Activated CD4-positive, alpha-beta T cell treated with anti-CD3 and anti-CD28 coated beads, Interleukin-2, amount 50 U/mL, for 4 hours (primary cell): ENCODE data around the gene GOLGA2.

ENCODE experiments used
- DNase-seq, 2 experiments: peaks; one replicate each; pipeline ENCODE4 v3.0.0-alpha.2; 2020

GOLGA2 gene

GRCh38 chr9:128257086-128257825 lies 18.6 kb downstream of the GOLGA2 start:
- DNase-seq, result no peak

GRCh38 chr9:128254855-128255759 lies 20.7 kb downstream of the GOLGA2 start:
- peak; percentile 40 to 53 for DNase-seq

GRCh38 chr9:128254362-128254761 lies 21.4 kb downstream of the GOLGA2 start:
- DNase-seq, result no peak

GRCh38 chr9:128253991-128254346 lies 21.8 kb downstream of the GOLGA2 start:
- DNase-seq, result no peak

- no peak for DNase-seq
Measured at GRCh38 chr9:128253140-128253990, 22.4 kb downstream of the GOLGA2 start.

GRCh38 chr9:128252317-128253139 lies 23.3 kb downstream of the GOLGA2 start:
- DNase-seq, result no peak

GRCh38 chr9:128251732-128252100 lies 24.1 kb downstream of the GOLGA2 start:
- no peak for DNase-seq

GRCh38 chr9:128250839-128251731 lies 24.7 kb downstream of the GOLGA2 start:
- DNase-seq, result no peak

- DNase-seq, result peak; percentile 97 to 98
Measured at GRCh38 chr9:128249908-128250838, 25.6 kb downstream of the GOLGA2 start.

GRCh38 chr9:128249558-128249907 lies 26.3 kb downstream of the GOLGA2 start:
- DNase-seq, result no peak

GRCh38 chr9:128247226-128247803 lies 28.5 kb downstream of the GOLGA2 start:
- DNase-seq, result no peak

GRCh38 chr9:128246471-128246870 lies 29.3 kb downstream of the GOLGA2 start:
- DNase-seq, result no peak

GRCh38 chr9:128245421-128246151 lies 30.2 kb downstream of the GOLGA2 start:
- no peak for DNase-seq

GRCh38 chr9:128244837-128245231 lies 31.0 kb downstream of the GOLGA2 start:
- no peak for DNase-seq

- no peak for DNase-seq
Measured at GRCh38 chr9:128244091-128244836, 31.5 kb downstream of the GOLGA2 start.

- no peak for DNase-seq
Measured at GRCh38 chr9:128243215-128244018, 32.4 kb downstream of the GOLGA2 start.

- no peak for DNase-seq
Measured at GRCh38 chr9:128242828-128243214, 33.0 kb downstream of the GOLGA2 start.
